Colonic mucosa (tissue), 4 donors: ENCODE data around the gene LPGAT1. TPM values are rescaled to one million over a fixed set of nuclear protein-coding genes. Genes with fewer than 3 reads are reported as not detected.

ENCODE experiments used
- DNase-seq: peaks from one replicate; pipeline ENCODE4 v3.0.0-alpha.2; 2020
- H3K27ac ChIP-seq: fragments of 200-600 bp; one replicate; pipeline ENCODE4 v1.8.0; 2021
- H3K27me3 ChIP-seq: fragments of 200-600 bp; one replicate; pipeline ENCODE4 v1.8.0; 2021
- H3K36me3 ChIP-seq: fragments of 200-600 bp; one replicate; pipeline ENCODE4 v1.8.0; 2021
- H3K4me1 ChIP-seq: fragments of 200-600 bp; one replicate; pipeline ENCODE4 v1.8.0; 2021; ENCODE audit warnings: mild to moderate bottlenecking
- H3K4me3 ChIP-seq: fragments of 200-600 bp; one replicate; pipeline ENCODE4 v1.8.0; 2021
- H3K9ac ChIP-seq, 2 donors: one replicate each; pipeline ENCODE4 v1.7.0; 2013; ENCODE audit warnings: control low read depth in 2 of 2, low read depth in 2 of 2, low read length in 2 of 2
- H3K9me3 ChIP-seq: fragments of 200-600 bp; one replicate; pipeline ENCODE4 v1.8.0; 2021
- CTCF ChIP-seq: fragments of 200-600 bp; IDR thresholded peaks from one replicate; pipeline ENCODE4 v1.8.0; 2022; ENCODE audit warnings: antibody characterized with exemption, mild to moderate bottlenecking
- intact Hi-C: fragments of 100-400 bp; cut with DNase I; formaldehyde crosslinking; loops from one replicate; pipeline ENCODE4 v1.14.1; 2022
- total RNA-seq, 2 donors: library from RNA; stranded (reverse); fragmentation: NEBNext Ultra II Directional in 1 of 2; extraction: Animal tissue kit (Norgen Biotek cat#: 25700) in 1 of 2; gene quantifications; one replicate each; pipeline ENCODE4 v1.2.1, GENCODE V29; 2021
- donor health status: healthy.
- donor health status: DM: no; HTN: no; CAD: no.
- donor health status: DM: no; HTN: no; CAD: no.

The LPGAT1 gene
- total RNA-seq, 2 donors from 2014 or later: 44.2 to 50.8 TPM

DNA sequence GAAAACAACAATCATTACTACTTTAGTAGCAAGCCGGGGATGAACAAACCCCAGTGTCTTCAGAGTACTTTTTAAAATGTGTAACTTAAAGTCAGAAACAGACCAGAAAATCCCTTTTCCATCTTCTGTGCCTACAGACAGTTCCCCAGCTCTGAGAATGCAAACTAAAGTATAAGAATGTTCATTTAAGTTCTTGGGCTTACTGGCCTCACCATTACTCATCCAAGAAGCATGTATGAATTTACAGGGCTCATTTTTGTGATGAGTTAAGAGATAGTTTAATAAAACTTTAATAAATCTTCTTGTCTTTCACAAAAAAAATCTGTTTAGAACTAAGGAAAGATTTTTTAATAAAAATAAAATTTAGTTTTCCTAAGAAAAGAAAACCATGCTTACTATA lies 4.6 kb downstream of the LPGAT1 start:
- H3K4me1 ChIP-seq: no peaks in the 10 kb centered on the region
- intact Hi-C loops: loop anchor here (10.0 kb wide), 1 partner anchor 209 kb away; the partner anchor contains the start of genes DTL and INTS7
- TF ChIP-seq CTCF: no peak
- H3K36me3 ChIP-seq: no peaks in the 10 kb centered on the region
- no peak for DNase-seq
- no peak overlapping the region for H3K9ac ChIP-seq
- H3K27me3 ChIP-seq: no peaks in the 10 kb centered on the region
- H3K9me3 ChIP-seq: no peaks in the 10 kb centered on the region
- H3K4me3 ChIP-seq: no peak overlapping the region
- H3K27ac ChIP-seq: no peak overlapping the region

GRCh38 chr1:211822677-211823407 lies 7.7 kb downstream of the LPGAT1 start:
- DNase-seq: no peak
- no peaks in the 10 kb centered on the region for H3K4me1 ChIP-seq
- H3K36me3 ChIP-seq: no peaks in the 10 kb centered on the region
- no peak for TF ChIP-seq CTCF
- no peaks in the 10 kb centered on the region for H3K27me3 ChIP-seq
- H3K9me3 ChIP-seq: no peaks in the 10 kb centered on the region
- intact Hi-C loops: loop anchor here (10.0 kb wide), 1 partner anchor 212 kb away; the partner anchor contains the start of genes DTL and INTS7
- no peak overlapping the region for H3K27ac ChIP-seq
- no peak overlapping the region for H3K4me3 ChIP-seq
- no peak overlapping the region for H3K9ac ChIP-seq

- Histone ChIP-seq H3K36me3 (no peaks in the 10 kb centered on the region), H3K27ac (no peak overlapping the region), H3K9ac (no peak overlapping the region), H3K4me3 (no peak overlapping the region), H3K4me1 (no peaks in the 10 kb centered on the region), H3K27me3 (no peaks in the 10 kb centered on the region), H3K9me3 (no peaks in the 10 kb centered on the region)
- TF ChIP-seq CTCF: no peak
- intact Hi-C loops: no loop called here
- DNase-seq: no peak
Observed at GRCh38 chr1:211816586-211816985, 14.0 kb downstream of the LPGAT1 start.

DNA sequence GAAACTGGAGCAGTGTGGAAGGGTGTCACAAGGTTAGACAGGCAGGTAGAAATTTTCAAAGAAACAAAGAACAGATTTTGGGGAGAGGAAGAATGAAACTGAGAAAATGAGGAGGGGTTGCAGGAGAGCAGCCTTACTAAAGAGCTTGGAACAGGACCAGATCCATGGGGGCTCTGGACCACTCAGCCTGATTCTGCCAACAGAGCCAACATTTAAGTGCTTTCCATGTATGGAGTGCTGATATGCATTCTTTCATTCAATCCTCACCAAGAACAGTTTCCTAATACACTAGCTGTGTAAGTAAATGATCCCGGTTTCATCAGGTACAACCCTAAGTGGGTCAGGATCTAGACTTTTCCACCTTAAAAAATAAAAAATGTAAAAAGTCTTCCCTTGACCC lies 16.2 kb downstream of the LPGAT1 start:
- no peak for TF ChIP-seq CTCF
- Histone ChIP-seq H3K27ac (no peak overlapping the region), H3K9ac (no peak overlapping the region), H3K27me3 (no peaks in the 10 kb centered on the region), H3K9me3 (no peaks in the 10 kb centered on the region), H3K4me3 (no peak overlapping the region), H3K36me3 (no peaks in the 10 kb centered on the region), H3K4me1 (no peaks in the 10 kb centered on the region)
- no peak for DNase-seq
- intact Hi-C loops: no loop called here

DNA sequence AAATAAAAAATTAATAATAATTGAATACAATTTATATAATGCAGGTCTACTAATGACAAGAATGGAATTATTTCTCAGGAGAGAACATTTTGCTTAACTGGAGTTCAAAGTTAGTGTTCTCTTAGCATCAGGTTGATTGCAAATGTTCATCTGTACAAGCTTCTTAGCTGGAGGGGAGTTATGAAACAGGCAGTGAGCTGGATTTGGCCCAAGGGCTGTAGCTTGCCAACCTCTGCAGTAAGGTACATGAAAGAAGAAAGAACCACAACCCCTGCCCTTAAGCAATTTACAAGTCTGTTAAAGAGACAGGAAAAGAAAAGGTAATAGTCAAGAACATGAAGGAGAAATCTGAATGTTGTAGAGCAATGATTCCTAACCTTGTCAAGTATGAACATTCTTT lies 17.0 kb downstream of the LPGAT1 start:
- intact Hi-C loops: no loop called here
- no peak overlapping the region for H3K9ac ChIP-seq
- H3K27ac ChIP-seq: no peak overlapping the region
- H3K4me3 ChIP-seq: no peak overlapping the region
- no peak for TF ChIP-seq CTCF
- no peaks in the 10 kb centered on the region for H3K27me3 ChIP-seq
- no peak for DNase-seq
- H3K36me3 ChIP-seq: no peaks in the 10 kb centered on the region
- no peaks in the 10 kb centered on the region for H3K4me1 ChIP-seq
- no peaks in the 10 kb centered on the region for H3K9me3 ChIP-seq
